HCEC 1CT (cell line): ENCODE data around the gene ABCC6.

Source experiments
- DNase-seq: peaks from one replicate; pipeline ENCODE4 v3.0.0-alpha.2; 2017

Gene ABCC6

GRCh38 chr16:16139061-16139460, 84.2 kb downstream of the ABCC6 start:
- DNase-seq: no peak

- no peak for DNase-seq
Observed at GRCh38 chr16:16138034-16138635, 85.2 kb downstream of the ABCC6 start.

- DNase-seq: no peak
Observed at GRCh38 chr16:16137110-16137509, 86.2 kb downstream of the ABCC6 start.

- no peak for DNase-seq
Observed at GRCh38 chr16:16136588-16136987, 86.7 kb downstream of the ABCC6 start.

- DNase-seq: no peak
Observed at GRCh38 chr16:16133943-16134604, 89.2 kb downstream of the ABCC6 start.

GRCh38 chr16:16131659-16132058, 91.6 kb downstream of the ABCC6 start:
- DNase-seq: no peak

GRCh38 chr16:16131204-16131603, 92.1 kb downstream of the ABCC6 start:
- no peak for DNase-seq

- peak; percentile 53 for DNase-seq
Observed at GRCh38 chr16:16127469-16128116, 95.7 kb downstream of the ABCC6 start.

- DNase-seq: no peak
Observed at GRCh38 chr16:16126896-16127295, 96.4 kb downstream of the ABCC6 start.

GRCh38 chr16:16124974-16125373, 98.3 kb downstream of the ABCC6 start:
- DNase-seq: no peak

GRCh38 chr16:16124438-16124837, 98.9 kb downstream of the ABCC6 start:
- no peak for DNase-seq

- DNase-seq: no peak
Observed at GRCh38 chr16:16122264-16122663, 101.0 kb downstream of the ABCC6 start.

- DNase-seq: no peak
Observed at GRCh38 chr16:16121185-16121727, 102.0 kb downstream of the ABCC6 start.

GRCh38 chr16:16120382-16121184, 102.7 kb downstream of the ABCC6 start:
- no peak for DNase-seq

GRCh38 chr16:16120044-16120381, 103.3 kb downstream of the ABCC6 start:
- no peak for DNase-seq

GRCh38 chr16:16118337-16118736, 105.0 kb downstream of the ABCC6 start:
- DNase-seq: no peak

- DNase-seq: no peak
Observed at GRCh38 chr16:16116841-16117240, 106.5 kb downstream of the ABCC6 start.

GRCh38 chr16:16113076-16113475, 110.2 kb downstream of the ABCC6 start:
- DNase-seq: no peak

GRCh38 chr16:16112450-16113053, 110.7 kb downstream of the ABCC6 start:
- DNase-seq: no peak

GRCh38 chr16:16111639-16112038, 111.7 kb downstream of the ABCC6 start:
- no peak for DNase-seq

- DNase-seq: no peak
Observed at GRCh38 chr16:16110111-16110490, 113.2 kb downstream of the ABCC6 start.

GRCh38 chr16:16109453-16110110, 113.7 kb downstream of the ABCC6 start:
- no peak for DNase-seq
